AG08396 (cell line): Measurements from ENCODE around the gene IGSF11.
"Not testable (repeated sequence)": the region's sequence is repeated elsewhere in the genome, so short reads cannot be mapped to it uniquely, and the experiment has no call there.

Source experiments
- DNase-seq: peaks from one replicate; pipeline ENCODE4 v3.0.0; 2012; ENCODE audit warnings: low spot score, mixed read lengths

The IGSF11 gene

DNA sequence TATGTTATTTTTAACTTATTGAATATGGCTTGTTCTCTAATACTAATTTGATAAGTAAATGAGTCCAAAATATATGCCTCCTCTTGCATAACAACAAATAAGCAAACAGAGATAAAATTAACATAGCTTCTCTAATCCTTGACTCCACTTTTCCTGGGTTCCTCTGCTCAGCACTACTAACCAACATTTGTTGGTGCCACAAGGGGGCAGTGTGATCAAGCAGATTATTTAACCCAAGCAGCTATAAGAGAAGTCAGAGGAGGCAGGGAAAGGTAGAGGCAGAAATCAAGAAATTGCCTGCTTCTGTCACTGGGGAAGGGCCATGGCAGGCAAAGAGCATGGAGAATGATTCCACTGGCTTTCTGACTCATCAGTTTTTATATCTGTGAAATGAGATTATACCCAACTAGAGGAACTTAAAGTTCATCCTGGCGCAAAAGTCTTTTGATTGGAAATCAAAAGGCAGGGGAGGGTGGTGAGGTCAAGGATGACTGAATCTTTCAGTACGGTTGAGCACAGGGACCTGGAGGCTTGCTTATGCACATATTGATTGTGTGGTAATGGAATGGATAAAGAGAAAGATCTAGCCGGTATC lies 152.2 kb downstream of the IGSF11 start:
- DNase-seq = peak; percentile 27

- no peak for DNase-seq
These were observed 166.6 kb downstream of the IGSF11 start for GRCh38 chr3:118868051-118868450.

DNA sequence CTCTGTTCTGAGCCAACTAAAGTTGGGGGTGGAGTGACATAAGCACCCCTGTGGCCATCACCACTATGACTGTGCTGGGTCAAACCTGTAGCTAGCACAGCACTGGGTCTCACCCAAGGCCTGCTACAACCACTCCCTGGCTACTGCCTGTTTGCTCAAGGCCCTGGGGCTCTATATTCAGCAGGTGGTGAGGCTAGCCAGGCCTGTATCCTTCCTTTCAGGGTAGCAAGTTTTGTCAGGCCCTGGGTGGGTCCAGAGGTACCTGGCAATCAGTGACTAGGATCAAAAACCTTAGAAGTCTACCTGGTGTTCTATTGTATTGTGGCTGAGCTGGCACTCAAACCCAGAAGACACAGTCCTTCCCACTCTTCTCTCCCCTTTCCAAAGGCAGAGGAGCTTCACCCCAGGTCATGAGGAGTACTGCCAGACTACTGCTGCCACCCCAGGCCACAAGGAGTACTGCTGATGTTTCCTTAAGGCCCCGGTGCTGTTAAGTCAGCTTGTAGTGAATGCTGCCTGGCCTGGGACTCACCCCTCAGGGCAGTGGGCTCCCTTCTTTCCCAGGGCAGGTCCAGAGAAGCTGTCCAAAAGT lies 170.8 kb downstream of the IGSF11 start:
- no peak for DNase-seq

DNA sequence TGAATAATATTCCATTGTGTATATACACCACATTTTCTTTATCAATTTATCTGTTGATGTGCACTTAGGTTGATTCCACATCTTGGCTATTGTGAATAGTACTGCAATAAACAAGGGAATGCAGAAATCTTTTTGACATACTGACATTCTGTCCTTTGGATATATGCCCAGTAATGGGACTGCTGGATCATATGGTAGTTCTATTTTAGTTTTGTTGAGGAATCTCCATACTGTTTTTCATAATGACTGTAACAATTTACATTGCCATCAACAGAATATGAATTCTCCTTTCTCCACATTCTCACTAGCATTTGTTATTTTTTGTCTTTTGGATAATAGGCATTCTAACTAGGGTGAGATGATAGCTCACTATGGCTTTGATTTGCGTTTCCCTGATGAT lies 174.7 kb downstream of the IGSF11 start:
- no peak for DNase-seq

- not testable (repeated sequence) for DNase-seq
These were observed 183.0 kb downstream of the IGSF11 start for GRCh38 chr3:118851466-118852193.

GRCh38 chr3:118850687-118851086 lies 184.0 kb downstream of the IGSF11 start:
- no peak for DNase-seq
